Fibroblast of upper back skin (primary cell): Measurements from ENCODE around the gene PSMB4.
A peak's percentile ranks its signal among the peaks of the same experiment; 100 is the strongest.
"Not testable (repeated sequence)": the region's sequence is repeated elsewhere in the genome, so short reads cannot be mapped to it uniquely, and the experiment has no call there.

ENCODE experiments used
- DNase-seq: peaks from one replicate; pipeline ENCODE4 v3.0.0-alpha.2; 2013

The PSMB4 gene

GRCh38 chr1:151399324-151400171, at the start of gene PSMB4:
PSMB4 (plus strand) TSS chr1:151399573; CDS start chr1:151399588, 15 bp downstream.
- DNase-seq, result peak; percentile 93

- not testable (repeated sequence) for DNase-seq
Observed at GRCh38 chr1:151350323-151350722, 49.0 kb upstream of the PSMB4 start.

DNA sequence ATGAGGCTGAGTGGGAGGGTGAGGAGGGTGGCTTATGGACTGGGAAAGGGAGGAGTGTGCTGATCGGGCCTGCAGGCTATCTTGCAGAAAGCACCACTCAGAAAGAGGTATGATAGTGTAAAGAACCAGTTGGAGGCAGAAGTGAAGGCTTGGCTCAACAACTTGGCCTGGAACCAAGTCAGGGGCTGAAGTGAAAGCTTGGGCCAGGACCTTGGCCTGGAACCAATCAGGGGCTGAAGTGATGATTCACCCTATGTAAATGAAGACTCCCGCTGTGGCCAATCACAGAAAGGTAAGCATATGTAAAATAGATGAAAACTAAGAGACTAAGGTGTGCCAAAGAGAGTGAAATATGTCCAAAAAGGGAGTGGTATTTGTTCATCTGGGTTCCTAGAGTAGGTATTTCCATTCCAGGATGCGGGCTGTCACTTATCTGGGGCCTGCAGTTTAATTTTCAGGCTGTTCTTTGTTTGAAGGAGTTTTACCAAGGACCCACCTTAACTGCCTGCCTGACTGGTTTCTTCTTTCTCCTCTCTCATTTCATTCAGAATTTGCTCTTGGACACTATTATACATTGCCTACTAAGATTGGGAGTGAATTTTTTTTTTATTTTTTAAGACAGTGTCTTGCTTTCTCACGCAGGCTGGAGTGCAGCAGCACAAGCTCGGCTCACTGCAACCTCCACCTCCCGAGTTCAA, 47.2 kb upstream of the PSMB4 start:
- peak; percentile 14 for DNase-seq

DNA sequence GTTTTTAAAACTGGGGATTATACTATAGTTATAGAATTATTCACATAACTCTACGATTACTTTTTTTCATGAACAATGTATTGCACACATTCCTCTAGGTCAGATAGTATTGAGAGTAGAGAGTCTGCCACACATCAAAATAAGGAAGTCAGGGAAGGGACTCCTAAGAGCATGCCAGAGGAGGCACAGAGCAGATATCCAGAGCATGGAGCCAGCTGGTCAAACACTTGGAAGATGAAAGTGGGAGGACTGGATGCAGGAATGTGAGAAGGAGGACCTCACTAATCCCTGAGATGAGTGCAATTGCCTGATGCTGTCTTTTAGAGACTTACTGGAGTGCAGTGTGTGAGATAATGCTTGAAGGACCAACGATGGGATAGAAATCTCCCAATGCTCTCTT, 42.7 kb upstream of the PSMB4 start:
- no peak for DNase-seq

DNA sequence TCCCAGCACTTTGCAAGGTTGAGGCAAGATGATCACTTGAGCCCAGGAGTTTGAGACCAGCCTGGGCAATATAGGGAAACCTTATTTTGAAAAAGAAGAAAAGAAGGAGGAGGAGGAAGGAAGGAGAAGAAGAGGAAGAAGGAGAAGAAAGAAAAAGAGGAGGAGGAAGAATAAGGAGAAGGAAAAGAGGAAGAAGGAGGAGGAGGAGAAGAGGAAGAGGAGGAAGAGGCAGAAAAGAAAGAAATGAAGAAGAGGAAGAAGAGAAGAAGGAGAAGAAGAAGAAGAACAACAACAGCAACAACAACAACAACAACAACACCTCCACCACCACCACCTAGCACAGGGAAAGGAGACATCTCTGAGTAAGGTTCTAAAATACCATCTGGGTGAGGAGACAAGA, 37.5 kb upstream of the PSMB4 start:
- no peak for DNase-seq

DNA sequence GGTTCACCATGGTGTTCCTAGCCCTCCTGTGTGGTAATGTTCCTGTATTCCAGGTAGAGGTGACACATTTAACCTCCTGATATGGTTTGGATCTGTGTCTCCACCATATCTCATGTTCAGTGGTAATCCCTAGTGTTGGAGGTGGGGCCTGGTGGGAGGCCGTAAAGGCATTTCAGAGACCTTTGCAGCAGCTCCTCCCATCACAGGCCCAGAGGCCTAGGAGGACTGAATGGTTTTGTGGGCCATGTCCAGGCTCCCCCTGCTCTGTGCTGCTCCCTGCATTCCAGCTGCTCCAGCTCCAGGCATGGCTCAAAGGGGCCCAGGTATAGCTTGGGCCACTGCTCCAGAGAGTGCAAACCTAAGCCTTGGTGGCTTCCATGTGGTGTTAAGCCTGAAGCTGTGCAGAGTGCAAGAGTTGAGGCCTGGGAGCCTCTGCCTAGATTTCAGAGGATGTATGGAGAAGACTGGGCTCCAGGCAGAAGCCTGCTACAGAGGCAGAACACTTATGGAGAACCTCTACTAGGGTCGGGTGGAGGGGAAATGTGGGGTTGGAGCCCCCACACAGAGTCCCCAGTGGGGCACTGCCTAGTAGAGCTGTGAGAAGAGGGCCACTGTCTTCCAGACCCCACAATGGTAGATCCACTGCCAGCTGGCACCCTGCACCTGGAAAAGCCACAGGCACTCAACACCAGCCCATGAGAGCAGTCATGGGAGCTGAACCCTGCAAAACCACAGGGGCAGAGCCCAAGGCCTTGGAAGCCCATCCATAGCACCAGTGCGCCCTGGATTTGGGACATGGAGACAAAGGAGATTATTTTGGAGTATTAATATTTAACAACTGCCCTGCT, 36.8 kb upstream of the PSMB4 start:
- DNase-seq, result no peak

GRCh38 chr1:151364996-151365395, 34.4 kb upstream of the PSMB4 start:
- DNase-seq, result no peak

DNA sequence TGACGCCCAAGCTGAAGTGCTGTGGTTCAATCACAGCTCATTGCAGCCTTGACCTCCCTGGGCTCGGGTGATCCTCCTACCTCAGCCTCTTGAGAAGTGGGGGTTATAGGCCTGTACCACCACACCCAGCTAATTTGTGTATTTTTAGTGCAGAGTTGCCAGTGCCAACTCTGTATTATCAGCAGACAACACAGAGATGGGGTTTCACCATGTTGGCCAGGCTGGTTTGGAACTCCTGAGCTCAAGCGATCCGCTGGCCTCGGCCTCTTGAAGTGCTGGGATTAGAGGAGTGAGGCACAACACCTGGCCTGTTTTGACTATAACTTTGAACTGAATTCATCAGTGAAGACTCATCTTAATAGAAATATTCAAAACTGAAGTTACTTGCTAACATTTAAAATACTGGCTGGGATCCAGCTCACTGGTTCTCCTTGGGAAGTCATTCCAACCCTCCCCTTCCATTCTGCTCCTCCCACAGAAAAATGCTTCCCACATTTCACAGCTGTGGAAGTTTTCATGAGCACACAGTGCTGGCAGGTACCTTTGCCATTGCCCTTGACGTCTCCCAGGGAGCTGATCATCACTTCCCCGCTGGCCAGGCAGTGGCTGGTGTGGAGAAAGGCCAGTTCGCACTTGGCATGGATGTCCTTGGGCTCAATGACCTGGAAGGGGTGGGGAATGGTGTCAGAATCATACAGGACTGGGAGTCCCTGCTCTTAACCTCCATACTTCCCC, 31.5 kb upstream of the PSMB4 start:
- no peak for DNase-seq

DNA sequence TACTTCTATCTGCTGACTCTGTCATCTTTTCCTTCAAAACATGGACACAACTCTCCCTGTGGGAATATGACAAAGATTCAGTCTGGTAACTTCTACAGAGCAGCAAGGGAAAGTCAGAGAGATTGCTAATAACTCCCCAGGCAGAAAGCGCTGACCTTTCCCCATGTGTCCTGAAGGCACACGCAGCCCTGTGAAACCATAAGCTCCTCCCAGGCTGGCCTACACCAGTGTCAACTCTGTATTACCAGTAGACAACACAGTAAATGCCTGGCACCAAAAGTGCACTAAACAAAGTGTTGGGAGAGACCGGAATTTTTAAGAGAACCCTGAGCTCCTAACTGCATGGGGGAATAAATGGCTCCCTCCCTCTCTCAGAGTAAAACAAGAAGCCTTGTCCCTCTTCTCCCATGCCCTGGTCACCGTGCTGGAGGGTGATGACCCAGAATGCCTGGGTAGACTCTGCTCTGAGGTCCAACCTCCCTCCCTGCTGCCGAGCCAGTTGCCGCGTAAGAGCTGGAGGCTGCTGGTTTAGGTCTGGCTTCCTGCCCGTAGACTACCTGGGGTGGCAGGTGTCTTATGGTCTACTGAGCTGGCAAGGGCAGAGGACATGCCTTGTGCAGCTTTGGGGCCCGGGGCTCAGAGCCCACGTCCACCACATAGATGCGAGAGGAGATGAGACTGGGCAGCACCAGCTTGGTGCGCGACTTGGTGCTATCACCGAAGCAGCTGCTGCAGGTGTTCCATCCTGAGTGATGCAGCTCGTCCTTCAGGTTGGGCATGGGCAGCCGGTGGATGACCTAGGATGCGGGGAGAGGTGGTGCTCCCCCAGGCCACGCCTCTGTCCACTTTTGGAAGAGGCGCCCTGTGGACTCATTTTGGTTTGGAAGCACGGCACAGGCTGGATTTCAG, 30.7 kb upstream of the PSMB4 start:
- no peak for DNase-seq

- DNase-seq, result no peak
Observed at GRCh38 chr1:151369302-151369610, 30.1 kb upstream of the PSMB4 start.

DNA sequence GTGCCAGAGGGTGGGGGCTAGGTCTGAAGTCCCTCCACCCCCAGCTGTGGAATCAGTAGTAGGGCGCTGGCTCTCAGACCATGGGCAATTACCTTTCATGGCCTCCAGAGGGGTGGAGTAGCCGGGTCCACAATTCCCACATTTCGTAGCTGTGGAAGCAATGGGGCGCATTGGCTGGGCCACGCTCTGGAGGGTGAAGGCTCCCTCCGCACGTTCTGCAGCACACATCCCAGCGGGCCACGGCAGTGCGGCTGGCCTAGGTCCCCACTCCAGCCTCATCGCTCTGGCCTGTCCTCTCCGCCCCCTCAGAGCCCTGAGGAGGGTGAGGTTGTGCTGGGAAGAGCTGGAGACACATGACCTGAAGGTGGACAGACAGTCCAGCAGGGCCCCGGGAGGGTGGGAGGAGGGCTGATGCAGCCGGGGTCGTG, 29.7 kb upstream of the PSMB4 start:
- DNase-seq, result no peak

DNA sequence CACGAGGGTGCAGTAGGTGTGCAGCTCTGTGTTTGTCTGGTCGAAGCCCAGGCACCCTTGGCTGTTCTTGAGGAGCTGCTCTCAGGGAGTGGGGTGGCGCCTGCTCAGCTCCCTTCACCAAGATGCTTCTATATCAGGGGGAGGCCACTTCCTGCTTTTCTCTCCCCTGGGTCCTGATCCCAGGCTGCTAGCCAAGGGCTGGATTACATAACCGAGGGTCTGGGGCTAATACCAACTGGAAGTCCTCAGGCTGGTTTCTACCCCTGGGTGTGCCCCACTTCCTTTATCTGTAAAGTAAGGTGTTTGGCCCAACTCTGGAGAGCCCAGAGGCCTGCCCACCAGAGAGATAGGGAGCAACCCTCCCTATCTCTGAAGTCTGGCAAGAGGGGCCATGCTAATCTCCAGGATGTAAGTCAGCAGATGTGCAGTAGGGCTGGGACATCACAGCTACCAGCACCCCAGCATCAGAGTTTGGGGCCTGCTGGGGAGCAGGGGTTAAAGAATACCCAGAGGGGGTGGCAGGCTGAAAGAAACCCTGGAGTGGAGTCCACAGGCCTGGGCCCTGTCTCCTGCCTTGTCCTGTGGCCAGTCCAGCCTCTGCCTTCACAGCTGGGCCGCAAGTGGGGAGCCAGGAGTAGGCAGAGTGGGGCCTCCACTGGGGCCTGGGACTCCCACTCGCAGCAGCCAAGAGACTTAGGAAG, 29.0 kb upstream of the PSMB4 start:
- peak; percentile 10 for DNase-seq

- peak; percentile 27 for DNase-seq
Observed at GRCh38 chr1:151371370-151372057, 27.9 kb upstream of the PSMB4 start.

DNA sequence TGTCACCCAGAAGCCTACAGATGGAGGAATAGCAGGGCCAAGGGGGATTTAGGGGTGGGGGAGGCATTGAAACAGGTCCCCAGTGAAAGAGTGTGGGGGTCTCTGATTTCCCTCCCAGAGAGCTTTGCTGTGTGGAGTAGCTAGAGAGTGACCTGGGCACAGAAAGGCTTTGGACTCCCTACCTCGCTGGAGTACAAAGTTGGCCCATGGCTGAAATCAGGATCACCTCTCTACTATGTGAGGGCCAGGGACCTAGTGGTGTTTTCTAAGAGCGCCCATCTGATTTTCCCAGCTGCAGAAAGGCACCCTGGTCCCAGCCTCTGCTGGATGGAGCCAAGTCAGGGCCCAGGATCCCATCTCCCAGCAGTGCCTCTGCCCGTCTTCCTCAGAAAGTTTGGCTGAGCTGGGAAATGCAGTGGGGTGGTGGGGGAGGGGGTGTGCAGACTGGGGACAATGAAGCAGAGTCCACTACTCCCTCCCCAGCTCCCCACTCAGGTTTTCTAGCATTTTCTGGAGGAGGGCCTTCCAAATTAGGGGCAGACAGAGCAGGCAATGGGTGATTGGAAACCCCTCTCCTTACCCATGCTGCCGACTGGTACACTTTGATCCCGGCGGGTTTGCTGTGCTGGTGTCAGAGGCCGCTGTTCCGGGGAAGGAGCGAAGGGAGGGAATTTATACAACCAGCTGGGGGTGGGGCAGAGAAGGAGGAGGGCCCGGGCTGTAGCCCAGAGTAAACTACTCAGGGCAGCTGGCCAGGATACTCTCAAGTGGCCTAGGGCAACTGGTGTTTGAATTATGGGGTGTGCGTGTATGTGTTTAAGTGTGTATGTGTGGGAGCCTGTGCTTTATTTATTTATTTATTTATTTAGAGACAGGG, 27.1 kb upstream of the PSMB4 start, which contains the start of gene SELENBP1:
Gene SELENBP1 (minus strand): TSS at position 648 of the 877 bp plus-strand sequence. CDS start 64 bp downstream, at position 584.
- DNase-seq, result peak; percentile 63

- DNase-seq, result no peak
Observed at GRCh38 chr1:151373196-151373595, 26.2 kb upstream of the PSMB4 start.

- DNase-seq, result no peak
Observed at GRCh38 chr1:151377150-151377884, 22.1 kb upstream of the PSMB4 start.

GRCh38 chr1:151384584-151384983, 14.8 kb upstream of the PSMB4 start:
- no peak for DNase-seq

DNA sequence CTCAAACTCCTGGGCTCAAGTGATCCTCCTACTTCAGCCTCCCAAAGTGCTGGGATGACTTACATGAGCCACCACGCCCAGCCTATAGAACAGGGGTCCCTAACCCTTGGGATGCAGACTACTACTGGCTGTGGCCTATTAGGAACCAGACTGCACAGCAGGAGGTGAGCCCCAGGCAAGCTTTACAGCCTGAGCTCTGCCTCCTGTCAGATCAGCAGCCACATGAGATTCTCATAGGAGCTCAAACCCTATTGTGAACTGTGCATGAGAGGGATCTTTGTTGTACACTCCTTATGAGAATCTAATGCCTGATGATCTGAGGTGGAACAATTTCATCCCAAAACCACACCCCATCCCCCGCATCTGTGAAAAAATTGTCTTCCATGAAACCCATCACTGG, 13.4 kb upstream of the PSMB4 start:
- DNase-seq, result no peak
